GM10266 (cell line): Measurements from ENCODE around the gene ALCAM.
A peak's percentile ranks its signal among the peaks of the same experiment; 100 is the strongest.

Experiments
- DNase-seq: peaks from one replicate; pipeline ENCODE4 v3.0.0; 2012; ENCODE audit errors: extremely low spot score
- TF ChIP-seq, protein P1 (sequence below): IDR thresholded peaks from 2 replicates; pipeline ENCODE4 v1.5.1; 2012; ENCODE audit warnings: mild to moderate bottlenecking, low read depth; ENCODE audit not compliant: control insufficient read depth, insufficient read depth; ENCODE audit errors: missing control alignments

ALCAM gene

DNA sequence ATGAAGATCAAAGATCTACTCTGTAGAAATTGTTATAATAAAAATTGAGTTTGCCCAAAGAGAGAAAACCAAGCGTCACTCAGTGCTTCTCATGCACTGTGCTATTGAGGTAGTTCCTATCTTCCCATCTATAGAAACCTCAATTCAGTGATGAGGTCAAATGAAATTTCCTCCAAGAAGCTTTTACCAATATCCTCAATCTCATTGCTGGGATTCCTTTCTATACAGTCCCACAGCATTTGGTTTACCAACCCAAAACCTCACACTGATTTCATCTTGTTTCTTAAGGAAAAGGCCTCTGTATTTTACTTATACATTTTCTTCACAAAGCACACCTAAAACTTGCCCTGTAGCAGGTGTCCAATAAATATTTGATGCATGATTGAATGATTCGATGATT, 147.2 kb downstream of the ALCAM start:
- DNase-seq: no peak
- TF ChIP-seq, protein P1, sequence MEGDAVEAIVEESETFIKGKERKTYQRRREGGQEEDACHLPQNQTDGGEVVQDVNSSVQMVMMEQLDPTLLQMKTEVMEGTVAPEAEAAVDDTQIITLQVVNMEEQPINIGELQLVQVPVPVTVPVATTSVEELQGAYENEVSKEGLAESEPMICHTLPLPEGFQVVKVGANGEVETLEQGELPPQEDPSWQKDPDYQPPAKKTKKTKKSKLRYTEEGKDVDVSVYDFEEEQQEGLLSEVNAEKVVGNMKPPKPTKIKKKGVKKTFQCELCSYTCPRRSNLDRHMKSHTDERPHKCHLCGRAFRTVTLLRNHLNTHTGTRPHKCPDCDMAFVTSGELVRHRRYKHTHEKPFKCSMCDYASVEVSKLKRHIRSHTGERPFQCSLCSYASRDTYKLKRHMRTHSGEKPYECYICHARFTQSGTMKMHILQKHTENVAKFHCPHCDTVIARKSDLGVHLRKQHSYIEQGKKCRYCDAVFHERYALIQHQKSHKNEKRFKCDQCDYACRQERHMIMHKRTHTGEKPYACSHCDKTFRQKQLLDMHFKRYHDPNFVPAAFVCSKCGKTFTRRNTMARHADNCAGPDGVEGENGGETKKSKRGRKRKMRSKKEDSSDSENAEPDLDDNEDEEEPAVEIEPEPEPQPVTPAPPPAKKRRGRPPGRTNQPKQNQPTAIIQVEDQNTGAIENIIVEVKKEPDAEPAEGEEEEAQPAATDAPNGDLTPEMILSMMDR: no peak

DNA sequence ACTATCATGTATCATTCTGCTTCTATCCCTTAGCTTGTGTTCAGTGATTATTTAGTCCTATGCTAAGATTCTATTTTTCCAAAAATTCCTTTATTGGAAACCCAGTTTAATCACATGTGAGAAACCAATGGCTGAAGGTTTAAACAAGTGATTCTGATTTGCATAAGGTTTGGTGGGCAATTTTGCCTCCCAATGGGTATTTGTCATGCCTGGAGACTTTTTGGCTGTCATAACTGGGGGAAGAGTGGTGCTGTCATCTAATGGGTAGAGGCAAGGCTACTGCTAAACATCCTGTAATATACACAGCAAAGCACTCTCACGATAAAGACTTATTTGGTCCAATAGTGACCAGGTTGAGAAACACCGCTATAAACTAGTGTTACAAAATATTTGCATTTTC, 148.7 kb downstream of the ALCAM start:
- TF ChIP-seq, protein P1: no peak
- no peak for DNase-seq

DNA sequence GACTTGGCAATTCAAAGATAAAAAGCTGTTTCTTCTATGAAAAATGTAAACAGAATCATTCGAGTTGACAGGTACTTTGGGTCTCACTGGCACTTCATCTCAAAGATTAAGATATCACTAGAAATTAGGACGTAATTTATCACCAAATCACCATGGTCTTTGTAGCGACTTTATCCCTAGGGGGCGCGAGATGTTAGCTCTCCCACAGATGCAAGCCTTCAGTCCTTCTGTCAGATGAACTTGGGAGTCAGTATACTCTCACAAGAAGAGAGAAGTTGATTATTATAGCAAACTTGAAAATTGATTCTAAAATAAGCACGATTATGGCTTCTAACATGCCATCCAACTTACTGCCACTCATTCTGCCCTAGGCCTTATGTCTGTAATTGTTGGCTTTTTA, 150.3 kb downstream of the ALCAM start:
- TF ChIP-seq, protein P1: no peak
- no peak for DNase-seq

DNA sequence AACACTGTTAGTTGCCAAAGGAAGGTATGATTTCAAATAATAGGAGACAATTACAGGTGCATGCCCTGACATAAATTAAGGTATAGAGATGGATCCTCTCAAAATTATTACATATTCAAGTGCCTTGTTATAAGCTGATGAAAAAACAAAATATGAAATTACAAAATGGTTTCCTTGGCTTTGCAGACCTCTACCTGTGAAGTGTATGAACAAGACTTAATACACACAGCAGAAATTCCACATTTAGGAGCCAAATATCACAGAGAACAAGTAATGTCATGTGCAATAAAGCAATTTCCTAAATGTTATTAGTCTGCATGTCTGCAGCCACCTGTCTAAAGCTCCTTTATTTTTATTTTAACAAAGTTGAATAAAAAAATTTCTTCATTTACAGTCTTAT, 151.5 kb downstream of the ALCAM start:
- TF ChIP-seq, protein P1: peak; percentile 11
- DNase-seq: no peak

DNA sequence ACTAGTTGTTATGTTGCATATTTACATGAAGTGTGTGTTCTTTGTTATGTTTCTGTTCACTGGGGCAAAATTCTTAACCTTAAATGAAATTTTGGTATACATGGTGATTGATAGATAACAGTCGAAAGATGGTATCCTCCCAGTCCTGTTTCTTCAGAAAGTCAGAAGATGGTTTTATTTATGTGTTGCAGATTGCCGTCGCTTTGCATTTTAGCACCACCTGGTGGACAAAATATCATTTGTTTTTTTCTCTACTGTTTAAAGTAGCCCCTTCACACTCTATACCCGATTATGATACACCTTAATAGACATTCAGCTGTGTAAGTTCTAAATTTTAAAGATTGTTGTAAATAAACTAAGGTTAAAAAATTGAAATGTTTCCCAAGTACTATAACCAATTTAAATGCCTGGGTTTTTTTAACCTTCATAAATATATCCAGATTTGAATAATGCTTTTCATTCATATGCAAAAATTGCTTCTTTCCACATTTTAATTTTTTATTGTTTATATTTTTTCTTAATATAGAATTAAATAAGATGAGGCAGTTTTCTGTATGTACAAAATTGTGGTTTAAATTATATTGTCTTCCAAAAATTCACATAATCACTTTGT, 152.2 kb downstream of the ALCAM start:
- peak; percentile 45 for DNase-seq
- TF ChIP-seq, protein P1: peak; percentile 53

DNA sequence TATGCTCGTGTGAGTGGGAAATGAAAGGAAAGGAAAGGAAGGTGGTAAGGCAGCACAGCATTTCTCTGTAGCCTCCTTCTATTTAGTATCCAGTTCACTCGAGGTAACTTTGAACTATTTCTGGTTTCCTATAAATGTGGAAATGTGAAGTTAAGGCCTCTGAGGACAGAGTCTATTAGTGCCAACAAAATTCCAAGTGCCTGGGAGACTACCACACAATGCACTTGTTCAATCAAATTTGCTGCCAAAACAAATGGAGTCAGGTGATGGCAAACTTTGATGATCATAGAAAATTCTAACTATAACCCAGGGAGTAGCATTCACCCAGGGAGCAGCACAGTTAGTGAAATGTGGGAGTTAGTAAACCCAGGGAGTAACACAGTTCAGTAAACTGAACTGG, 155.1 kb downstream of the ALCAM start:
- TF ChIP-seq, protein P1: no peak
- DNase-seq: no peak

DNA sequence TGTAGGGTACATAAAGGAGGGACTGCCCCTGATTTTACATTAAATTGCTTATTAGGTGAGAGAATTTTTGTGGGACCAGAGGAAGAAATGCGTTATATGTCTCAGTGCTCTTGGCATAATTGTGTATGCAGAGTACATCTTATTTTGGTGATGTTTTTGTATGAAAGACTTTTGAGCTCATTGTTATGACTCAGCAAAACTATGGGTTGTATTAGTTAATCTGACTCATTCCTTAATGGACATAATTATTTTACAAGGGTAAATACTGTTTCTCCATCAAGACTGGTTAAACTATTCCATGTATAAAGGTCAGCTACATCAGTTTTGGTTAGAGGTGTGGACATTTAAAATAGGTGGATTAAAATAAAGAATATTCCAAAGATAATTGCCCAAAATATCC, 156.8 kb downstream of the ALCAM start:
- no peak for DNase-seq
- TF ChIP-seq, protein P1: no peak
